DND-41 (cell line): Measurements from ENCODE around the gene CLUH.

Experiments used
- CTCF ChIP-seq: IDR thresholded peaks from 2 replicates; pipeline ENCODE4 v1.5.1; 2012; ENCODE audit warnings: borderline replicate concordance, low read length, moderate library complexity, mild to moderate bottlenecking; ENCODE audit not compliant: poor library complexity, severe bottlenecking; ENCODE audit errors: extremely low read depth
- EZH2 ChIP-seq: IDR thresholded peaks from 3 replicates; pipeline ENCODE4 v1.6.1; 2012; ENCODE audit warnings: borderline replicate concordance, low read depth, mild to moderate bottlenecking, moderate library complexity, low read length, inconsistent platforms; ENCODE audit not compliant: severe bottlenecking

GRCh38 chr17:2749784-2750181 is 38.2 kb upstream of the CLUH start:
- no peak for TF ChIP-seq CTCF
- no peak for TF ChIP-seq EZH2
